ENCODE results near the gene TSPYL6. TPM values are rescaled to one million over a fixed set of nuclear protein-coding genes. Genes with fewer than 3 reads are reported as not detected.

TSPYL6 gene
- total RNA-seq, 1 experiment from 2014 or later: not detected

- Histone ChIP-seq H3K36me3 (ENCODE audit: low read depth, low read length) (no peaks in the 10 kb centered on the region), H3K4me3 (ENCODE audit: low read length) (no peak overlapping the region), H3K9me3 (ENCODE audit: low read length) (no peaks in the 10 kb centered on the region), H2AFZ (ENCODE audit: low read length) (no peak overlapping the region), H3K4me1 (ENCODE audit: insufficient read depth, low read length) (no peaks in the 10 kb centered on the region), H3K27me3 (ENCODE audit: low read length) (no peaks in the 10 kb centered on the region), H3K79me2 (ENCODE audit: low read length) (no peaks in the 10 kb centered on the region), H3F3A (ENCODE audit: low read length, unreplicated experiment) (no peaks in the 10 kb centered on the region), H3K27ac (ENCODE audit: low read length) (no peak overlapping the region), H4K20me1 (ENCODE audit: low read length) (no peaks in the 10 kb centered on the region), H3K9me2 (replicated peaks; ENCODE audit: low read length) (no peaks in the 10 kb centered on the region), H3K9ac (ENCODE audit: low read length) (no peak overlapping the region), H3K4me2 (ENCODE audit: low read length) (no peak overlapping the region)
- BruUV-seq (replicated peaks): no TSS peak
- no peak for DNase-seq
- TF ChIP-seq EZH2 (IDR thresholded peaks at IDR 0.05; ENCODE audit: low read length, unreplicated experiment) (no peak), EZH2phosphoT487 (IDR thresholded peaks at IDR 0.05; ENCODE audit: borderline replicate concordance, low read length) (no peak)
- TF ChIP-seq, protein P1, sequence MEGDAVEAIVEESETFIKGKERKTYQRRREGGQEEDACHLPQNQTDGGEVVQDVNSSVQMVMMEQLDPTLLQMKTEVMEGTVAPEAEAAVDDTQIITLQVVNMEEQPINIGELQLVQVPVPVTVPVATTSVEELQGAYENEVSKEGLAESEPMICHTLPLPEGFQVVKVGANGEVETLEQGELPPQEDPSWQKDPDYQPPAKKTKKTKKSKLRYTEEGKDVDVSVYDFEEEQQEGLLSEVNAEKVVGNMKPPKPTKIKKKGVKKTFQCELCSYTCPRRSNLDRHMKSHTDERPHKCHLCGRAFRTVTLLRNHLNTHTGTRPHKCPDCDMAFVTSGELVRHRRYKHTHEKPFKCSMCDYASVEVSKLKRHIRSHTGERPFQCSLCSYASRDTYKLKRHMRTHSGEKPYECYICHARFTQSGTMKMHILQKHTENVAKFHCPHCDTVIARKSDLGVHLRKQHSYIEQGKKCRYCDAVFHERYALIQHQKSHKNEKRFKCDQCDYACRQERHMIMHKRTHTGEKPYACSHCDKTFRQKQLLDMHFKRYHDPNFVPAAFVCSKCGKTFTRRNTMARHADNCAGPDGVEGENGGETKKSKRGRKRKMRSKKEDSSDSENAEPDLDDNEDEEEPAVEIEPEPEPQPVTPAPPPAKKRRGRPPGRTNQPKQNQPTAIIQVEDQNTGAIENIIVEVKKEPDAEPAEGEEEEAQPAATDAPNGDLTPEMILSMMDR (conservative IDR thresholded peaks at IDR 0.05; ENCODE audit: low read depth, low read length): no peak
- ChIA-PET CTCF (no interaction called here), POLR2A (ENCODE audit: unreplicated experiment) (no interaction called here)
- intact Hi-C loops (cut with micrococcal nuclease): no loop called here
- ATAC-seq: no peak
Observed at GRCh38 chr2:54258166-54258565, 2.1 kb upstream of the TSPYL6 start.

- intact Hi-C loops (cut with micrococcal nuclease): no loop called here
- no peaks in the 10 kb centered on the region for H3K4me1 ChIP-seq (ENCODE audit: insufficient read depth, low read length)
- CTCF ChIA-PET: no interaction called here
- H3K4me3 ChIP-seq (ENCODE audit: low read length): no peak overlapping the region
- H3K79me2 ChIP-seq (ENCODE audit: low read length): no peaks in the 10 kb centered on the region
- no peak for TF ChIP-seq EZH2 (IDR thresholded peaks at IDR 0.05; ENCODE audit: low read length, unreplicated experiment)
- TF ChIP-seq, protein P1 (conservative IDR thresholded peaks at IDR 0.05; ENCODE audit: low read depth, low read length): no peak
- no peak for TF ChIP-seq EZH2phosphoT487 (IDR thresholded peaks at IDR 0.05; ENCODE audit: borderline replicate concordance, low read length)
- H3K27me3 ChIP-seq (ENCODE audit: low read length): no peaks in the 10 kb centered on the region
- H3F3A ChIP-seq (ENCODE audit: low read length, unreplicated experiment): no peaks in the 10 kb centered on the region
- no peak for DNase-seq
- H3K4me2 ChIP-seq (ENCODE audit: low read length): no peak overlapping the region
- H2AFZ ChIP-seq (ENCODE audit: low read length): no peak overlapping the region
- no peaks in the 10 kb centered on the region for H3K9me2 ChIP-seq (replicated peaks; ENCODE audit: low read length)
- no peaks in the 10 kb centered on the region for H4K20me1 ChIP-seq (ENCODE audit: low read length)
- no peak for ATAC-seq
- no peak overlapping the region for H3K9ac ChIP-seq (ENCODE audit: low read length)
- BruUV-seq (replicated peaks): no TSS peak
- H3K9me3 ChIP-seq (ENCODE audit: low read length): no peaks in the 10 kb centered on the region
- POLR2A ChIA-PET (ENCODE audit: unreplicated experiment): no interaction called here
- no peaks in the 10 kb centered on the region for H3K36me3 ChIP-seq (ENCODE audit: low read depth, low read length)
- H3K27ac ChIP-seq (ENCODE audit: low read length): no peak overlapping the region
Observed at GRCh38 chr2:54255230-54256090, 569 bp downstream of the TSPYL6 start.

- ChIA-PET CTCF (no interaction called here), POLR2A (ENCODE audit: unreplicated experiment) (no interaction called here)
- Histone ChIP-seq H4K20me1 (ENCODE audit: low read length) (no peaks in the 10 kb centered on the region), H3K9me3 (ENCODE audit: low read length) (no peaks in the 10 kb centered on the region), H3K27me3 (ENCODE audit: low read length) (no peaks in the 10 kb centered on the region), H3K4me2 (ENCODE audit: low read length) (no peak overlapping the region), H3K9ac (ENCODE audit: low read length) (no peak overlapping the region), H3K9me2 (replicated peaks; ENCODE audit: low read length) (no peaks in the 10 kb centered on the region), H3K27ac (ENCODE audit: low read length) (no peak overlapping the region), H3K4me1 (ENCODE audit: insufficient read depth, low read length) (no peaks in the 10 kb centered on the region), H2AFZ (ENCODE audit: low read length) (no peak overlapping the region), H3F3A (ENCODE audit: low read length, unreplicated experiment) (no peaks in the 10 kb centered on the region), H3K4me3 (ENCODE audit: low read length) (no peak overlapping the region), H3K36me3 (ENCODE audit: low read depth, low read length) (no peaks in the 10 kb centered on the region), H3K79me2 (ENCODE audit: low read length) (no peaks in the 10 kb centered on the region)
- intact Hi-C loops (cut with micrococcal nuclease): no loop called here
- TF ChIP-seq EZH2phosphoT487 (IDR thresholded peaks at IDR 0.05; ENCODE audit: borderline replicate concordance, low read length) (no peak), EZH2 (IDR thresholded peaks at IDR 0.05; ENCODE audit: low read length, unreplicated experiment) (no peak)
- TF ChIP-seq, protein P1 (conservative IDR thresholded peaks at IDR 0.05; ENCODE audit: low read depth, low read length): no peak
- DNase-seq: no peak
- no TSS peak for BruUV-seq (replicated peaks)
- no peak for ATAC-seq
Observed at GRCh38 chr2:54254180-54254579, 1.8 kb downstream of the TSPYL6 start.

Measured in PC-3 (cell line).